HG03565 (cell line): Measurements from ENCODE around the gene SOD3.

Source experiments
- ATAC-seq: cut with Tn5 transposase; IDR thresholded peaks from one replicate; pipeline ENCODE4 v1.9.1; 2021; ENCODE audit warnings: mild to moderate bottlenecking, moderate library complexity; ENCODE audit not compliant: unreplicated experiment

Gene SOD3

GRCh38 chr4:24840826-24841543 is 45.6 kb downstream of the SOD3 start:
- ATAC-seq, result no peak

- no peak for ATAC-seq
Measured at GRCh38 chr4:24842356-24842755, 47.0 kb downstream of the SOD3 start.

GRCh38 chr4:24843096-24843495 is 47.7 kb downstream of the SOD3 start:
- no peak for ATAC-seq

GRCh38 chr4:24845132-24845531 is 49.8 kb downstream of the SOD3 start:
- ATAC-seq, result no peak

GRCh38 chr4:24845902-24846301 is 50.5 kb downstream of the SOD3 start:
- no peak for ATAC-seq

- ATAC-seq, result no peak
Measured at GRCh38 chr4:24846716-24847115, 51.3 kb downstream of the SOD3 start.

- ATAC-seq, result no peak
Measured at GRCh38 chr4:24849351-24849750, 54.0 kb downstream of the SOD3 start.

- ATAC-seq, result no peak
Measured at GRCh38 chr4:24849756-24850155, 54.4 kb downstream of the SOD3 start.
